Activated naive CD4-positive, alpha-beta T cell treated with anti-CD3 and anti-CD28 coated beads, Interleukin-2, amount 50 U/mL, for 24 hours (primary cell): ENCODE results near the gene SIK2.

Source experiments
- H3K27ac Mint-ChIP-seq: one replicate; pipeline ENCODE4 v1.8.0; 2021; ENCODE audit warnings: mild to moderate bottlenecking, mixed read lengths
- H3K27me3 Mint-ChIP-seq: one replicate; pipeline ENCODE4 v1.8.0; 2021; ENCODE audit warnings: mixed read lengths
- H3K36me3 Mint-ChIP-seq: one replicate; pipeline ENCODE4 v1.8.0; 2021; ENCODE audit warnings: mixed read lengths
- H3K4me1 Mint-ChIP-seq: one replicate; pipeline ENCODE4 v1.8.0; 2021; ENCODE audit warnings: mixed read lengths
- H3K4me3 Mint-ChIP-seq: one replicate; pipeline ENCODE4 v1.8.0; 2021; ENCODE audit warnings: mild to moderate bottlenecking, mixed read lengths
- H3K9me3 Mint-ChIP-seq: one replicate; pipeline ENCODE4 v1.8.0; 2021; ENCODE audit warnings: mixed read lengths

SIK2 gene

DNA sequence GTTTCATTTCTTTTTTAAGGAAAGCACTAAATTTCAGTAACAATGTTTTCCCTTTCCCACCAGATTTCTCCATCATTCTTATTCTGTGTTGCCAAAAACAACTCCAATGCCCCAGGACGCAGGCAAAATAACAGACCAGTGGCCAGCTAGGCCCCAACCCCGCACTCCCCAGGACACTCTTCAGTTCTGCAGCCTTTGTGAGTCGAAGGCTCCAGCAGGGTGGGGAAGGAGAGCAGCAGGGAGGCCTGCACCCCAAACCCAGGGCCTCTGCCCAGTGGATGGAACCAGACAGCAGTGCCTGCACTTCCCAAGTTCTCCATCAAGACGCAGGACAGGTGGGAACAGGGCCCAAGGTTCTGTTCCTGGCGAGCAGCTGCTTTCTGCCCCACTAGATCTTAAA lies 129.6 kb downstream of the SIK2 start:
- H3K4me3 Mint-ChIP-seq = no peak overlapping the region
- H3K27ac Mint-ChIP-seq = no peak overlapping the region
- no peaks in the 10 kb centered on the region for H3K27me3 Mint-ChIP-seq
- peaks cover 14% of the 10 kb centered on the region for H3K4me1 Mint-ChIP-seq
- no peaks in the 10 kb centered on the region for H3K9me3 Mint-ChIP-seq
- peaks cover 3% of the 10 kb centered on the region for H3K36me3 Mint-ChIP-seq

DNA sequence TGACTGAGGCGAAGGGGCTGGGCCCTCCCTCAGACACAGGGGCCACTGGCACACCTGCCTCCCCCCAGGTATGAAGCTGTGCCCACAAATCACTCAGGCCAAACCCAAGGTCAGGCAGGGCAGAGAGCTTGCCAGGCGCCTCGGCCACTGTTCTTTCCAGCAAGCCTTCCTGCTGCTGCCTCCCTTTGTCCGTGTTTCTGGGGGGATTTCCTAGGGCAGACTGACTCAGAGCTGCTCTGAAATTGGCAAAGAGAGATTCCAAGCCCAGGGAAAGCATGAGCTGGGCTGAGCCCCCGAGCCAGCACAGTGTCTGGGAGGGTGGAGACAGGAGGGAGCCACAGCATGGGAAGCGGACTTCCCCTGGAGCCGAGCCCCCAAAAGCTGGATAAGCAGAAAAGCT lies 130.8 kb downstream of the SIK2 start:
- H3K27me3 Mint-ChIP-seq = no peaks in the 10 kb centered on the region
- H3K4me3 Mint-ChIP-seq = no peak overlapping the region
- H3K27ac Mint-ChIP-seq = no peak overlapping the region
- H3K9me3 Mint-ChIP-seq = no peaks in the 10 kb centered on the region
- peaks cover 6% of the 10 kb centered on the region for H3K36me3 Mint-ChIP-seq
- peaks cover 18% of the 10 kb centered on the region for H3K4me1 Mint-ChIP-seq

DNA sequence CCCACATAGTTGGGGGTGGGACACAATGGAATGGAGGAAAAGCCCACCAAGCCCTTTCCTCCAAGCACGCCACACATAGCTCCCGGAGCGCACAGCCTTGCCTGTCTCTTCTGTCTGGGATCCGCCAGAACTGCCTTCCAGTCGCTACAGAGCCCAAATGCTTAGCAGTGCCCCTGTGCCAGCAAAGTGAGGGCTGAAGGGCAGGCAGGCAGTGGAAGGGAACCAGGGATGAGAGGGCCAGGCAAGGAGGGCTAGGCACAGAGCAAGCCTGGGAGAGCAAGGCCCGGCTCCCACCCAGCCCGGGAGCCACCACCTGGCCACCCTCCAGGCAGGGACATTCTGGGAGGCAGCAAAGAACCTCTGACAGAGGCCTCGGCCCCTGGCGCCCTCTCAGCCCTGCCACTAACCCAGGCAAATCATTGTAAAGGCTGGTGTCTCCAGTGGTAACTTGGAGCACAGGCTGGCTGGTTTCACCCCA lies 131.4 kb downstream of the SIK2 start:
- Mint-ChIP-seq H3K4me3 (no peak overlapping the region), H3K27ac (no peak overlapping the region), H3K9me3 (no peaks in the 10 kb centered on the region), H3K27me3 (no peaks in the 10 kb centered on the region), H3K36me3 (peaks cover 6% of the 10 kb centered on the region), H3K4me1 (peaks cover 18% of the 10 kb centered on the region)

GRCh38 chr11:111734101-111734953 lies 132.1 kb downstream of the SIK2 start:
- H3K9me3 Mint-ChIP-seq = no peaks in the 10 kb centered on the region
- H3K36me3 Mint-ChIP-seq = peaks cover 6% of the 10 kb centered on the region
- H3K4me1 Mint-ChIP-seq = peaks cover 18% of the 10 kb centered on the region
- no peaks in the 10 kb centered on the region for H3K27me3 Mint-ChIP-seq
- no peak overlapping the region for H3K27ac Mint-ChIP-seq
- no peak overlapping the region for H3K4me3 Mint-ChIP-seq

DNA sequence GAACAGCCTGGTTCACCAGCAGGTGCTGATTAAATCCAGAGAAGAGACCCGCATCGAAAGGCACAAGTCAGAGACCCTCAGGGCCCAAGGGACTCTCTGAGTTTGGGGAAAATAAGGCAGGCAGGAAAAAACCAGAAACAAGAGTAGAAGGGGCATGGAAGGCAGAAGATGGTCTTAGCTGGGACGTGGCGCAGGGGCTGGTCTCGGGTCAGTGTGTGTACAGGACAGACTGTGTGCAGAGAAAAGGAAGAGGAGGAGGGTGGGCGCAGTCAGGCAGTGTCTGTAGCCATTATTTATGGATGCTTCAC lies 132.7 kb downstream of the SIK2 start:
- Mint-ChIP-seq H3K4me3 (no peak overlapping the region), H3K4me1 (peaks cover 18% of the 10 kb centered on the region), H3K9me3 (no peaks in the 10 kb centered on the region), H3K27ac (no peak overlapping the region), H3K27me3 (no peaks in the 10 kb centered on the region), H3K36me3 (peaks cover 6% of the 10 kb centered on the region)

DNA sequence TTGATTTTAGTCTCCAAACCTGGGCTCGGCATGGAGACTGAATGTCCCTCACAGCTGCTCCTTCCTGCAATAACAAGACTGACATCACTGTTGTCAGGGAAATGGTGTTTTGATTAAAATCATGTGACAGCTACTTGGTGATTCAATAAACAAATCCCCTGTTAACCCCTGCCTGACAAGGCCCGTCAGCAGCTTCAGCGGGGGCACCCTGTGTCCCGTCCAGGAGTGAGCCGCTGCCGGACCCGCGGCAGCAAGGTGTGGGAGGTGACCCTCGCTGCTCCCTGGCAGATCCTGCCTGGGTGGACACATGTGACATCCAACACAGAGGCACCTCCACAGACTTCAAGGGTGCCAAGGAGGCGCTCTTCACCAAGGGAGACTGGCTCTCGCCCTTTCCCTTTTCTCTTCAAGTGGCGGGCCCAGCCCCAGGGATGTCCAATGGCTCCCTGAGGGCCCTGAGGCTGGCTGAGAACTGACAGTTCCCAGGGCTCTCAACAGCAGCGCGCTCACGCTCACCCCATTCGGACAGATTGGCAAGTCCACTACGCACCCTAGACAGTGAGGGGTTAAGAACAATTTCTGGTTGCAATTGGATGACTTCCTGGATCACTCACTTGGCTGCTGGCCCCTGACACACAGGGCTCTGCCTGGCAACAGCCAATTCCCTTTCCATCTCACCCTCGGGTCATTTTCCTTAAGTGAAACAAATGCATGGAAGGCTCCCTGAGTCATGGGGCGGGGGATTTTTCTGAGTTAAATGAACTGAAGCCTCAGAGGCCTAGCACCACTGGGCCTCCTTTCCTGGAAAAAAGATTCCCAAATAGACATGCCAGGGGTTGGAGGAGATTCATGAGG lies 133.2 kb downstream of the SIK2 start:
- Mint-ChIP-seq H3K4me1 (peaks cover 18% of the 10 kb centered on the region), H3K27ac (no peak overlapping the region), H3K4me3 (no peak overlapping the region), H3K9me3 (no peaks in the 10 kb centered on the region), H3K36me3 (peaks cover 6% of the 10 kb centered on the region), H3K27me3 (no peaks in the 10 kb centered on the region)

DNA sequence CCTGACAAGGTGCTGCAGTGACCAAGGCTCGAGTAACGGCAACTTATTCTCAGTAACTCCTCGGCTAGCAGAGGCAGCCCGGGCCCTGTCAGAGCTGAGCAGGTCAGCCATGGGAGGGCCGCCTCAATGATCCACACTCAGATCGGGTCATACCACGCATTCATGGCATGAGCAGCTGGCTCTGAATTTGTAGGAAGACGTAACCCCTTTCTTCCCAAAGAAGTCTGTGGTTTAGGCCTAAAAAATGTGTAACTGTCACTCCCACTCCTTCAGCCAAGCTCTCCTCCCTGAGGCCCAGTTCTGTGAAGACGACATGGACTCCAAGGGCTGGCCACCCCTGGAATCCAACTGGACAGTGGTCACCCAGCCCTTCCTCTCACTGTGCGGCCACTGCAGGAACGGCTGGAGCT lies 133.9 kb downstream of the SIK2 start:
- Mint-ChIP-seq H3K4me1 (peaks cover 18% of the 10 kb centered on the region), H3K9me3 (no peaks in the 10 kb centered on the region), H3K36me3 (peaks cover 10% of the 10 kb centered on the region), H3K27ac (no peak overlapping the region), H3K27me3 (no peaks in the 10 kb centered on the region), H3K4me3 (no peak overlapping the region)

- Mint-ChIP-seq H3K4me3 (no peak overlapping the region), H3K27me3 (no peaks in the 10 kb centered on the region), H3K27ac (peak overlapping the region; percentile 85), H3K4me1 (peaks cover 18% of the 10 kb centered on the region), H3K9me3 (no peaks in the 10 kb centered on the region), H3K36me3 (peaks cover 14% of the 10 kb centered on the region)
Measured at GRCh38 chr11:111736621-111737443, 134.6 kb downstream of the SIK2 start.

DNA sequence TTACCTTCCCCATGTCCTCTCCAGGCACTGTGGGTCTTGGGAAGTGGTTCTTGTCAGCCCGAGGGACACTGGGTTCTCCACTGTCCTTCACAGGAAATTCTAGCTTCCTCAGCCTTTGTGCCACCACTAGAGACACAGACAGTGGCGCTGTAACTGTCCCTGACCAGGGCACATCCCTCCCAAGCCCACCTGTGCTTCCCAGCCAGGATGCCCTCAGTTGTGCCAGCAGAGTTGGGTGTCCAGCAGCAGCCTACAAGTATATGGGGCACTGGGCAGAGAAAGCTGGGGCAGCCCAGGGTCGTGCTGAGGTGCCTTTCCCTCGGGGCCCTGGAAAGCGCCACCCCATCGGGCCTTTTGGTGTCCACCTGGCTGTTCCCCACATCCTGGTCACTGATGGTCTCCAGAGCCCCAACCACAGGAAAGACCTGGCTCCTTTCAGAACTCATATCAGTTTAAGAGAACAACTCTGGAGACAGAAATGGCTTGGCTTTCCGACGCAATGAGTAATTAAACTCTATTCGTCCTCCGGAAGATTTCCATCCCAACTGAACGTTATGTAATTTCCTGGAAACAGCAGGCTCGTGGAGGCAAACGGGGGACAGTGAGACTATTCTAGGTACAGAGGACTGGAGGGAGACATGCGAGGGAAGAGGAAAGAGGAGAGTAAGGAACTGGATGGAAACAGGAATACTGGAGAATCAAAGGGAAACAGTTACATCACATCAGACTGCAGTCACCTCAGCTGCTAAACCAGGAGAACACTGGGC lies 135.4 kb downstream of the SIK2 start:
- Mint-ChIP-seq H3K27me3 (no peaks in the 10 kb centered on the region), H3K36me3 (peaks cover 14% of the 10 kb centered on the region)

GRCh38 chr11:111739299-111739698 lies 137.1 kb downstream of the SIK2 start:
- H3K36me3 Mint-ChIP-seq = peaks cover 19% of the 10 kb centered on the region
- no peak overlapping the region for H3K4me3 Mint-ChIP-seq
- no peaks in the 10 kb centered on the region for H3K27me3 Mint-ChIP-seq
- H3K4me1 Mint-ChIP-seq = peaks cover 18% of the 10 kb centered on the region
- no peaks in the 10 kb centered on the region for H3K9me3 Mint-ChIP-seq
- H3K27ac Mint-ChIP-seq = no peak overlapping the region

More for the DNA sequence above, 135.4 kb downstream of the SIK2 start:
- no peaks in the 10 kb centered on the region for H3K9me3 Mint-ChIP-seq
- no peak overlapping the region for H3K4me3 Mint-ChIP-seq
- H3K4me1 Mint-ChIP-seq = peaks cover 18% of the 10 kb centered on the region
- H3K27ac Mint-ChIP-seq = peak overlapping the region; percentile 85

- peaks cover 27% of the 10 kb centered on the region for H3K36me3 Mint-ChIP-seq
- no peak overlapping the region for H3K27ac Mint-ChIP-seq
- no peaks in the 10 kb centered on the region for H3K27me3 Mint-ChIP-seq
- peaks cover 8% of the 10 kb centered on the region for H3K4me1 Mint-ChIP-seq
- no peaks in the 10 kb centered on the region for H3K9me3 Mint-ChIP-seq
- H3K4me3 Mint-ChIP-seq = no peak overlapping the region
Measured at GRCh38 chr11:111741751-111742150, 139.5 kb downstream of the SIK2 start.

- no peak overlapping the region for H3K4me3 Mint-ChIP-seq
- peaks cover 37% of the 10 kb centered on the region for H3K36me3 Mint-ChIP-seq
- H3K27me3 Mint-ChIP-seq = no peaks in the 10 kb centered on the region
Measured at GRCh38 chr11:111743700-111744099, 141.5 kb downstream of the SIK2 start.

DNA sequence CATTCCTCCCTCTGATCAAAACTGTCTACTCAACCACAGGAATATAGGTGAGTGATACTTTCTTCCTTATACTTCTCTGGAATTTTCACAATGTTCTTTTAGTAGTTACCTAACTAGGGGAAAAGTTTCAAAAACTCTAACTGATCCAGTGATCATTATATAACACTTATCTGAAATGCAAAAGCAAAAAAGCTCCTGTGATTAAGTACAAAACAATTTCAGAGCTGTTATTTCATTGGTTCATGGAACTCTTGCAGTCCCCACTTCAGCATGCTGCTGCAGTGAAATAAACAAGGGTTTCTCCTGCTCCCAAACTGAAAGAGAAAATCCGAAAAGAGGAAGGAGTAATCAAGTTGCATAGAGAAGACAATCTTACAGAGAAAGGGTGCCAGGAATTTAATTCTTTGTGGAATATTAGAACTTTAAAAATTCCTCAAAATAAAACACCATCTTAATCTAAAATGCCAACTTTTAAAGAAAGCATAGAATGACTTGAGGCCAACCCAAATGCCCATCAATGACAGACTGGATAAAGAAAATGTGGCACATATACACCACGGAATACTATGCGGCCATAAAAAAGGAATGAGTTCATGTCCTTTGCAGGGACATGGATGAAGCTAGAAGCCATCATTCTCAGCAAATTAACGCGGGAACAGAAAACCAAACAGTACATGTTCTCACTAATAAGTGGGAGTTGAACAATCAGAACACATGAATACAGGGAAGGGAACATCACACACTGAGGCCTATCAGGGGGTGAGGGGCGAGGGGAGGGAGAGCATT lies 143.7 kb downstream of the SIK2 start:
- H3K36me3 Mint-ChIP-seq = peaks cover 40% of the 10 kb centered on the region
- H3K27ac Mint-ChIP-seq = no peak overlapping the region
- H3K4me1 Mint-ChIP-seq = peaks cover 3% of the 10 kb centered on the region
- no peak overlapping the region for H3K4me3 Mint-ChIP-seq
- H3K9me3 Mint-ChIP-seq = no peaks in the 10 kb centered on the region
- no peaks in the 10 kb centered on the region for H3K27me3 Mint-ChIP-seq

More at GRCh38 chr11:111743700-111744099, 141.5 kb downstream of the SIK2 start:
- no peak overlapping the region for H3K27ac Mint-ChIP-seq
- no peaks in the 10 kb centered on the region for H3K9me3 Mint-ChIP-seq
- H3K4me1 Mint-ChIP-seq = peaks cover 3% of the 10 kb centered on the region
